Activated CD8-positive, alpha-beta T cell treated with anti-CD3 and anti-CD28 coated beads for 36 hours (primary cell): ENCODE results near the gene SYT2. TPM values are rescaled to one million over a fixed set of nuclear protein-coding genes. Genes with fewer than 3 reads are reported as not detected.

ENCODE experiments used
- ATAC-seq: fragments of 200-7000 bp; cut with Tn5 transposase; one replicate; pipeline ENCODE4 v1.10.0; 2021; ENCODE audit warnings: mild to moderate bottlenecking, moderate library complexity
- CTCF ChIA-PET: fragments of 350-600 bp; sonication (Branson Sonifier 250); formaldehyde crosslinking; loops from one replicate; lab custom pipeline; 2021; ENCODE audit warnings: antibody characterized with exemption; lab: Charles Lee
- POLR2A ChIA-PET: fragments of 350-600 bp; sonication (Branson Sonifier 250); formaldehyde crosslinking; loops from one replicate; lab custom pipeline; 2021; ENCODE audit warnings: antibody characterized with exemption; lab: Charles Lee
- DNase-seq: peaks from one replicate; pipeline ENCODE4 v3.0.0-alpha.2; 2020
- H3K27ac Mint-ChIP-seq: one replicate; pipeline ENCODE4 v1.8.0; 2021; ENCODE audit warnings: mild to moderate bottlenecking, mixed read lengths
- H3K27me3 Mint-ChIP-seq: one replicate; pipeline ENCODE4 v1.8.0; 2021; ENCODE audit warnings: mixed read lengths
- H3K36me3 Mint-ChIP-seq: one replicate; pipeline ENCODE4 v1.8.0; 2021; ENCODE audit warnings: low read depth, mixed read lengths
- H3K4me1 Mint-ChIP-seq: one replicate; pipeline ENCODE4 v1.8.0; 2021; ENCODE audit warnings: low read depth, mixed read lengths
- H3K4me3 Mint-ChIP-seq: one replicate; pipeline ENCODE4 v1.8.0; 2021; ENCODE audit warnings: mild to moderate bottlenecking, moderate library complexity, mixed read lengths
- H3K9me3 Mint-ChIP-seq: one replicate; pipeline ENCODE4 v1.8.0; 2021; ENCODE audit warnings: mixed read lengths
- intact Hi-C: fragments of 100-400 bp; cut with micrococcal nuclease; formaldehyde crosslinking; loops from one replicate; pipeline ENCODE4 v1.10.0; 2022
- total RNA-seq, 2 experiments: library from RNA; stranded (reverse); gene quantifications; one replicate each; pipeline ENCODE4 v1.2.3, GENCODE V29; 2021
- TF ChIP-seq, protein P1 (sequence below): fragments of 200-600 bp; IDR thresholded peaks from one replicate; pipeline ENCODE4 v1.8.0; 2022; ENCODE audit warnings: antibody characterized with exemption, mild to moderate bottlenecking

Gene SYT2
- total RNA-seq, 2 experiments from 2014 or later = not detected

DNA sequence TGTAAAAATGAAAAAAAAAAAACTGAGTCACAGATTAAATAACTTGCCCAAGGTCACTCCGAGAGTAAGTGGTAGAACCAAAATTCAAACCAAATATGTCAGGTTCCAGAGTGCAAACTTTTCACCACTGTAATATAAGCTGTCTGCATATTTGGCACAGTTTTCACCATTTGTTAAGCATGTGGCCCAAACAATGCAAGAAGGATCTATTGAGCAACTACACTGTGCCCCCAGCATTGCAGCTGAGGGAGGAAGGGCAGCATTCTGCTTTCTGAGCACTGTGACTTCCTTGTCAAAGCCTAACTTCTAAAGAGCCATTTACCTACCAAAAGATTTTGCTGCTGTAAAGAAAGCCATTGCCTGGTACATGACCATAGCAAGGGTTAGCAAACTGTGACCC is 133.4 kb downstream of the SYT2 start:
- ATAC-seq (no peak), DNase-seq (no peak)

DNA sequence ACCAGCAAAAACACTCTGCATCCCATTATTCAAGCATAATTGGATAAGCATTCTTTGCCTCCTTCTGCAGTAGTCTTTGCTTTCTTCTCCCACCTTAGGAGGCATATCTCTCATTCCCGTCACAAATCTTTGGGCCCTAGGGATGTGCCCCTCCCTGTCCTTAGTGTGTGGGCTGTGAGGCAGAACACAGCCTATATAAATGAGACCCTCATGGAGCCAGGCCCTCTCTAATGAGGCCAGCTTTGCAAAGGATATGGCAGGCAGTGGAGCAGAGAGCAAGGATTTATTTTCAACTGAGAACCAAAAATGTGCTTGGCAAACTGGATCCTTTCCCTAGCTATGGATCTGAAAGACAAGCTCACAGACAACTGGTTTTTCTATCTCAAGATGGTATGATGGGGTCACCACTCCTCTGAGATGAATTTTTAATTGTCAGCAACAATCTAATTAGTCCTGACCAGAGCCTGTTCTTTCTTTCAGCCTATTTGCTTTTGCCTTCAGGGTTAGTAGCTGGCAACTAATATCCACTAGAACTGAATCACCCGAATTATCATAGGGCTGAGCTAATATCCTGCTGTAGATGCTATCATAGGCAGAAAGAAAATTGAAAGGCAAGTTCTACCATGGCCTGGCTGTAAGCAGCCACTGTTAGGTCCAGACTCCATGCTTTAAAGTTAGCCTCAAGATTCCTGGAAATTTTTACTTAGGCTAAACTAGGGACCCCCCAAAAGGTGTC is 134.2 kb downstream of the SYT2 start:
- no peaks in the 10 kb centered on the region for H3K4me1 Mint-ChIP-seq

More for the DNA sequence above, 133.4 kb downstream of the SYT2 start:
- no peak overlapping the region for H3K27ac Mint-ChIP-seq
- H3K9me3 Mint-ChIP-seq = no peaks in the 10 kb centered on the region
- H3K4me3 Mint-ChIP-seq = no peak overlapping the region
- H3K27me3 Mint-ChIP-seq = no peaks in the 10 kb centered on the region
- TF ChIP-seq, protein P1, sequence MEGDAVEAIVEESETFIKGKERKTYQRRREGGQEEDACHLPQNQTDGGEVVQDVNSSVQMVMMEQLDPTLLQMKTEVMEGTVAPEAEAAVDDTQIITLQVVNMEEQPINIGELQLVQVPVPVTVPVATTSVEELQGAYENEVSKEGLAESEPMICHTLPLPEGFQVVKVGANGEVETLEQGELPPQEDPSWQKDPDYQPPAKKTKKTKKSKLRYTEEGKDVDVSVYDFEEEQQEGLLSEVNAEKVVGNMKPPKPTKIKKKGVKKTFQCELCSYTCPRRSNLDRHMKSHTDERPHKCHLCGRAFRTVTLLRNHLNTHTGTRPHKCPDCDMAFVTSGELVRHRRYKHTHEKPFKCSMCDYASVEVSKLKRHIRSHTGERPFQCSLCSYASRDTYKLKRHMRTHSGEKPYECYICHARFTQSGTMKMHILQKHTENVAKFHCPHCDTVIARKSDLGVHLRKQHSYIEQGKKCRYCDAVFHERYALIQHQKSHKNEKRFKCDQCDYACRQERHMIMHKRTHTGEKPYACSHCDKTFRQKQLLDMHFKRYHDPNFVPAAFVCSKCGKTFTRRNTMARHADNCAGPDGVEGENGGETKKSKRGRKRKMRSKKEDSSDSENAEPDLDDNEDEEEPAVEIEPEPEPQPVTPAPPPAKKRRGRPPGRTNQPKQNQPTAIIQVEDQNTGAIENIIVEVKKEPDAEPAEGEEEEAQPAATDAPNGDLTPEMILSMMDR = no peak
- H3K36me3 Mint-ChIP-seq = peaks cover 7% of the 10 kb centered on the region
- ChIA-PET POLR2A (no interaction called here), CTCF (no interaction called here)
- H3K4me1 Mint-ChIP-seq = no peaks in the 10 kb centered on the region
- intact Hi-C loops = loop anchor here (10.0 kb wide), 1 partner anchor 82 kb away; no protein-coding TSS in a partner anchor

DNA sequence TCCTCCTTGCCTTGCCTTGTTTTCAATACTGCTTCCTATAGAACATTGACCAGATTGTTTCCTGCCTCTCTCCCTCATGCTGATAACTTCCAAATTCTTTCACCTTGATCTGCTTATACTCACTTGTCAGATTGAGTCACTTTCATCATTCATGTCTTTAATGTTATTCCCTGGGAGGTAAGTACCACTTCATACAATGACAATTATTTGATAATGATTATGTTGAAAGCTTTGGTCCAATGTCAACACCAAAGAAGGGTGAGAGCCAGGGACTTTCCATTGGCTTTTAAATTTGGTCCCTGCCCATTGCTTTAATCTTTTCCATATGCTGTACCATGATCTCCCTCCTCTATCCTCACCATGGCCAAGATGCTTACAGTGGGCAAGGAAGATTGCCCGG is 137.4 kb downstream of the SYT2 start:
- no peak overlapping the region for H3K4me3 Mint-ChIP-seq
- TF ChIP-seq, protein P1 = no peak
- no peaks in the 10 kb centered on the region for H3K27me3 Mint-ChIP-seq
- no peaks in the 10 kb centered on the region for H3K9me3 Mint-ChIP-seq
- no peak for ATAC-seq
- H3K27ac Mint-ChIP-seq = no peak overlapping the region
- intact Hi-C loops = loop anchor here (5.0 to 10.0 kb wide), 2 partner anchors 78 to 231 kb away; partner anchors contain the start of gene UBE2T
- H3K36me3 Mint-ChIP-seq = peaks cover 2% of the 10 kb centered on the region
- CTCF ChIA-PET = interaction anchor here (1.0 to 3.0 kb wide), 5 partner anchors 10 to 229 kb away, joined by 3 to 21 read pairs (median 5); no protein-coding TSS in a partner anchor
- DNase-seq = no peak
- no peaks in the 10 kb centered on the region for H3K4me1 Mint-ChIP-seq
- POLR2A ChIA-PET = no interaction called here

More for the DNA sequence above, 134.2 kb downstream of the SYT2 start:
- DNase-seq (no peak), ATAC-seq (no peak)
- intact Hi-C loops = loop anchor here (10.0 kb wide), 1 partner anchor 81 kb away; no protein-coding TSS in a partner anchor
- ChIA-PET CTCF (interaction anchor here (1.1 kb wide), 1 partner anchor 115 kb away, joined by 3 read pairs; no protein-coding TSS in a partner anchor), POLR2A (interaction anchor here (2.2 kb wide), 1 partner anchor 14 kb away, joined by 6 read pairs; no protein-coding TSS in a partner anchor)
- Mint-ChIP-seq H3K9me3 (no peaks in the 10 kb centered on the region), H3K27ac (no peak overlapping the region), H3K27me3 (no peaks in the 10 kb centered on the region), H3K4me3 (no peak overlapping the region), H3K36me3 (peaks cover 7% of the 10 kb centered on the region)
- TF ChIP-seq, protein P1 = no peak

DNA sequence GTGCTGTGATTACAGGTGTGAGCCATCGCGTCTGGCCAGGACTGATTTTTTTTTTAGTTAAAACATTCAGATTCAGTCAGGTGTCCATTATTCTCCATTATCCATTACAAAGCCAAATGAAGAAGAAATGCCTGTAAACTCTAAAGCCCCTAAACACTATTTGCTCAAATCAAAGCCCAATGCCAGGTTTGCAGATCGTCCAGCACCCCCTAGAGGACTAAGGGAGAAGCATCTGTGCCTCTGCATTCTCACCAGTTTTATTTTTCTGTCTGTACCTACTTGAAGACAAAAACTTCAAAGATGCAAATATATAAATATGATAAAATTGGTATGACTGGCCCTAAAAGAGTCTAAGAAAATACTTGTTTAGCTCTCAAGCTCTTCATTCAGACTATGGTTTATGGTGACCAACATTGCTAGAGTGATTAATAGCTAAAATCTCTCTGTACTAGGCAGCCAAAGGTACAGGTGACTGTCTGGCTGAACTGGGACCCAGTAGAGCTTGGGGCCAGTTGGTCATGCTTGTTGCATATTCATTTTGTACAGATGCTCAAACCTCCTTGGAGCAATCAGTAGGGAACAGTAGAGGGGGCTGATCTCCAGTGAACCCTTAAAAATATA is 138.4 kb downstream of the SYT2 start:
- intact Hi-C loops = loop anchor here (5.0 to 10.0 kb wide), 2 partner anchors 77 to 230 kb away; partner anchors contain the start of gene UBE2T
- H3K4me3 Mint-ChIP-seq = no peak overlapping the region
- CTCF ChIA-PET = interaction anchor here (0.6 to 3.0 kb wide), 19 partner anchors 9 to 295 kb away, joined by 3 to 21 read pairs (median 3); partner anchors contain the start of gene UBE2T
- DNase-seq (peak; percentile 53), ATAC-seq (peak; percentile 73)
- H3K4me1 Mint-ChIP-seq = peaks cover 3% of the 10 kb centered on the region
- peaks cover 5% of the 10 kb centered on the region for H3K36me3 Mint-ChIP-seq
- TF ChIP-seq, protein P1 = peak; percentile 91
- POLR2A ChIA-PET = interaction anchor here (1.0 kb wide), 1 partner anchor 230 kb away, joined by 3 read pairs; the partner anchor contains the start of gene UBE2T
- no peaks in the 10 kb centered on the region for H3K9me3 Mint-ChIP-seq
- H3K27me3 Mint-ChIP-seq = no peaks in the 10 kb centered on the region
- H3K27ac Mint-ChIP-seq = no peak overlapping the region
